ENCODE data around the gene FBXO5.
A peak's percentile ranks its signal among the peaks of the same experiment; 100 is the strongest.
"Not testable (repeated sequence)": the region's sequence is repeated elsewhere in the genome, so short reads cannot be mapped to it uniquely, and the experiment has no call there.

The FBXO5 gene

DNA sequence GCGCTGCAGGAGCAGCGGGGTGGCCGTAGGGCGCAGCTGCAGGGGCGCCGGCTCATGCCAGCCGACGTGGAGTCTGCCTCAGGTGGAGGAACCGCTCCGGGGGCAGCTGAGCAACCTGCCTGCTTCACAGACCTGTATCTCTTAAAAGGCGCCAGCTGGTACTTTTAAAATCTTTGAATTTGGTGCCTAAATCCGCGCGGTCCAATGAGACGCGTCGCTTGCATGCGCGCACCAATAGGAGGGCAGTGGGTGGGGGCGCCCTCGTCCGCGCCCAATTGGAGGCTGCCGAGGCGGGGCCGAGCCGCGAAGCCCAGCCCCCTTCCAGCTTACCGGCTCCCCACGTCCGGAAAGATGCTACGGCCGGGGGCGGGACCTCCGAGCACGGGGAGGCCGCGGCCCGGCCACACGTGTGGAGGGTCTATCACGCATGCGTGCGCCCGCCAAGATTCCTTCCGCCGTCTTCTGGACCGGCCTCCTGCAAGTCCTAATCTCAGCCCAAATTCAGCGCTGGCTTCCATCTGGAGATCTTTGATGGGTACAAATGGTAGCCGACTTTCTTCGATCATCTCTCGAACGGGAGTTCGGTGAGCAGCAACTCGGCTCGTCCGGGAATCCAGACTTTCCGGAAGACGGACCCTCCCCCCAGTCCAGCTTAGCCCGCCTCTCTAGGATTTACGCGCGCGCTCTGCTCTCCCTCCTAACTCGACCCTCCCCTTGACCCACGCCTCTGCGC, at the start of gene FBXO5:
Gene FBXO5, minus strand, starts transcription at position 138 of the 733 bp plus-strand sequence. Its CDS starts 82 bp downstream, at position 56.
- peak; percentile 97 for DNase-seq

- no peak for DNase-seq
Observed at GRCh38 chr6:153032255-153032882, 49.5 kb upstream of the FBXO5 start.

- peak; percentile 67 for DNase-seq
Observed at GRCh38 chr6:153031335-153031955, 48.6 kb upstream of the FBXO5 start.

DNA sequence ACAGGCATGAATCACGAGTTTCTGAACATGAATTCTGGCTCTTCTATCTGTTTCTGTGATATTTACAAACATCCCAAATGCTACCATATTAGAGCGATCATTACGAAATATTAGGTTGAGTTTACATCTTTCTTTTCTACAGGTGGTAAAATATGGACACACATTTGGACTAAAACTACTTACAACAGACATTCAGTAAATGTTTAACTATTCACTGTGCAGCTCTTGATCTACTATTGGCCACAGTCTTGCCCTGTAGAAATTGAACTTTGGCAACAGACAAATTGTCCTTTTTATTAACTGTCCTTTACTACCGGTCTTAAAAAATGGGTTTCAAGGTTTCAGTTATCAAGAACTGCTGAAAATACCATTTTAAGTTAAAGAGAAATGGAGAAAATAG, 46.1 kb upstream of the FBXO5 start:
- no peak for DNase-seq

DNA sequence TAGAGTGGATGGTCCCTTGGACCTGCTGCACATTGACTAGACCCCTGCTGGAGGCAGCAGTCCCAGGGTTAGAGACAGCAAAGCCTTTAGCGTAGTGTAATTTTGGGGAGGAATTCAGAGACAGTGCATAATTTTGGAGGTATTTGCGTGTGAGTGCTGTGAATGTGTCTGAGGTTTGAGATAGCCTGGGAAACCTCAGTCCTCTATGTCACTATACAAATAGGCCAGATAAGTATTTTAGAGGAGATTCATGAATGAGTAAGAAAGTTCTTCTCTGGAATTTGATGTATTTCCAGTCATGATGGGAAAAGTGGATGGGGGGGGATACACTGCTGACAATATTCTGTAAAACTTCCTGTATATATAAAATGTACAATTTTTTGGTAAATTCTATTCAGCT, 45.4 kb upstream of the FBXO5 start:
- DNase-seq = no peak

DNA sequence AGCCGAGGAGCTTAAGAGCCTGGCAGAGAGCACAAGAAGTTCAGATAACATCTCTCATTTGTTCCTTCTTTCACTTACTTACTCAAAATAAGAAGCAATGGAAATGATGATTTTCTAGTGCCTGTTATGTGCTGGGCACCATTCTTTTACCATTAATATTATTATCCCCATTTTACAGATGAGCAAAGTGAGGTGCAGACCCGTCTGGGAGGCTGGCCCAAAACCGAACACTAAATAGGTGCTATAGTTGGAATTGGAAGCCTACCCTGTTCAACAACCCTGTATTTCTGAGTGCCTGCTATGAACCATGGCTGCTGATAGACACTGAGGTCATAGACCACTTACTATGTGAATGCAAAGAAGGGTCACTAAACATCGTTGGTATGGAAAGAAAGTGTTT, 44.6 kb upstream of the FBXO5 start:
- DNase-seq = no peak

- DNase-seq = no peak
Observed at GRCh38 chr6:153024709-153025017, 41.8 kb upstream of the FBXO5 start.

DNA sequence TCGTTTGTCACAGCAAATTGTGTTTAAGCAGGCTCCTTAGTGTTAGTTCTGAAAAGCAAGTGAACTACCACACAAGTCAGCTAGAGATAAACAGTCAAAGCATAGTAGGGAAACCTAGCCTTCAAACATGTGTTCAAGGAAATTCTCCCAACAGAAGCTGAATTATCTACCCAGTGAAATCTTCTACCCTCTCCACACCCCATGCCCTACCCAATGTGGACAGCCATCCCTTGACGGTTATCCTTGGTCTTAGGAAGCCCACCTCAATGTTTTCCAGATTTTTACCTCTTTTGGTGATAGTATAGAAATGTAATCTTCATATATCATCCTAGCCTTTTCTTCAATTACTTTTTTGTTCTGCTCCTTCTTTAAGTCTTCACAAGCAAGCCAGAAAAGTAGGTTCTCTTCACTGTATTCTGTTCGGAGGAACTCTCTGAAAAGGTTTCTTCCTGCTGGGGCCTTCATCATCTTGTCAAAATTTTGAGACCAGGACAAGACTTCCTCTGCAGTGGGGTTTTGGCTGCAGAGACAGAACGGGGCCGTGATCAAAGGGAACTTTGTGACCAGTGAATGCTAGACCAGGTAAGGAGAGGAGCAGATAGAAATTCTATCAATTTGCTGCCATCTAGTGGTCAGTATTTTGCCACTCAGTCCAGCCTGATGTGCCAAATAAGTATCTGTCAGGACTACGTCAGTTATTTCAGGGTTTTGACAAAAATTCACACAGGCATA, 41.3 kb upstream of the FBXO5 start:
- DNase-seq = no peak

GRCh38 chr6:153018355-153018754, 35.5 kb upstream of the FBXO5 start:
- DNase-seq = no peak

- DNase-seq = no peak
Observed at GRCh38 chr6:153016846-153017245, 34.0 kb upstream of the FBXO5 start.

GRCh38 chr6:153015094-153015640, 32.3 kb upstream of the FBXO5 start:
- no peak for DNase-seq

- DNase-seq = no peak
Observed at GRCh38 chr6:153013438-153013837, 30.6 kb upstream of the FBXO5 start.

GRCh38 chr6:153012856-153013255, 30.0 kb upstream of the FBXO5 start:
- DNase-seq = no peak

DNA sequence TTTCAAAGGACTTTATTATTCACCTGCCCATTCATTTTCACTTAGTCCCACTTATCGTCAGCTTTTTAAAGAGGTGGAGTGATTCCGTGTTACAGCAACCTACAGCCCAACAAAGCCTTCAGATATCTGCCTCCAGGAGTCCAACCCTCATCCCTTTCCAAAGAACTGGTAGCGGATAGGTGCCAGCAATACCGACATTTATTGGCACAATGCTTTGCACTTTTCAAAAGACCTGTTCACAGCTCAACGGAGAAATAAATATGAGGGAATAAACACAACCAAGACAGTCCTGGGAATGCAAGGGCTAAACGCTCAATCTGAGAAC, 20.5 kb upstream of the FBXO5 start:
- no peak for DNase-seq

DNA sequence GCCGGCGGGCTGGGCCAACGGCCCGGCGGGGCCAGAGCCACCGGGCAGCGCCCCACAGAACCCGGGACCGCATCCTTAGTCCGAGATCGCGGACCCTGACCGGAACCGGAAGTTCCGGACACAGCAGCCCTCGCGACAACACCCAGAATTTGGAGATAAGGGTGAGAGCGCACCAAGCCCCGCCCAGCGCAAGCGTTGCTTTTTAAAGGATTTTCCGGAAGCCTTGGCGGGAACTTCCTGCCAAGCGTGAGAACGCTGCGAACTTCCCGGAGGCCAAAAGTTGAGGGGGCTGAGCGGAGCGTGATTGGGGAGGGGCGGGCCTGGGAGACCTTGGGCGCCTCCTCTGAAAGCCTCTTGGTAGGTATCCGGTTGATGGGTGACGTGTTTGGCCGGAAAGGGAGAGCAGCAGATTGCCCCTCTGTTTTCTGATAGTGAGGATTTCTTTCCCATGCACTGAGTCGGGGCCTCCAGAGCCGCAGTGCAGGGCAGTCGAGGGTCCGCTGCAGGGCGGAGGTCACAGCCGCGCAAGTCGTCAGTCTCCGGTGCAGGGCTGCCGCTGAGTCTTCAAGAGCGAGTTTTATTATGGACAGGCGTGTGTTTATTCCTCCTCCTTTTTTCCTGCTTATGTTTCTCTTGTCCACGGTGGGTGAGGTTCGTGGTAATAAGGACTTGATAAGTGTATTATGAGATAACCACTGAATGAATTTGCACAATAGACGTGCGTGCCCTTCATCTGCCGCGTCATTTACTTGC, 19.9 kb upstream of the FBXO5 start, which contains the start of gene MTRF1L:
Gene MTRF1L, minus strand, starts transcription at position 97 of the 753 bp plus-strand sequence. Its CDS starts 24 bp downstream, at position 73.
- DNase-seq = peak; percentile 95

GRCh38 chr6:153001767-153002612, 19.1 kb upstream of the FBXO5 start:
- no peak for DNase-seq

DNA sequence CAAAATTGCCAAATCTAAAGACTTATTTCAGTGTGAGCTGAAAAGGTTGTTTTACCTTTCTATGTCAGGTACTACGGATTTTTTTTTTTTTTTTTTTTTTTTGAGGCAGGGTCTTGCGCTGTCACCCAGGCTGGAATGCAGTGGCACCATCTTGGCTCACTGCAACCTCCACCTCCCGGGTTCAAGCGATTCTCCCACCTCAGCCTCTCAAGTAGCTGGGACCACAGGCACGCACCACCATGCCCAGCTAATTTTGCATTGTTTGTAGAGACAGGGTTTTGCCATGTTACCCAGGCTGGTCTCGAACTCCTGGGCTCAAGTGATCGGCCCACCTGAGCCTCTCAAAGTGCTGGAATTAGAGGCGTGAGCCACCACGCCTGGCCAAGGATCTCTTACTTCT, 17.9 kb upstream of the FBXO5 start:
- DNase-seq = not testable (repeated sequence)

DNA sequence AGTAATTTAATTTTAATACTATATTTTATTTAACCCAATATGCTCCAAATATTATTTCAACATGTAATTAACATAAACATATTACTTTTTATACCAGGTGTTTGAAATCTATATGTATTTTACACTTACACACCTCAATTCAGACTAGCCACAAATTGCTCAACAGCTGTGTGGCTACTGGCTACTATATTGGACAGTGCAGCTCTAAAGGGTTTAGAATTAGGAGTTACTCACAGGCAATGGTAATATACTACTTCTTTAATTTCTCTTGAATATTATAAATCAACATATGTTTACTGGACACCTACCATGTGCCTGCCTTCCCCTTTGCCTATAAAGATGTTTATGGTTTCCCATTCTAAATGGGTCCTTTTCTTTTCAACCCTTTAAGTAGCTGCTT, 17.4 kb upstream of the FBXO5 start:
- no peak for DNase-seq

DNA sequence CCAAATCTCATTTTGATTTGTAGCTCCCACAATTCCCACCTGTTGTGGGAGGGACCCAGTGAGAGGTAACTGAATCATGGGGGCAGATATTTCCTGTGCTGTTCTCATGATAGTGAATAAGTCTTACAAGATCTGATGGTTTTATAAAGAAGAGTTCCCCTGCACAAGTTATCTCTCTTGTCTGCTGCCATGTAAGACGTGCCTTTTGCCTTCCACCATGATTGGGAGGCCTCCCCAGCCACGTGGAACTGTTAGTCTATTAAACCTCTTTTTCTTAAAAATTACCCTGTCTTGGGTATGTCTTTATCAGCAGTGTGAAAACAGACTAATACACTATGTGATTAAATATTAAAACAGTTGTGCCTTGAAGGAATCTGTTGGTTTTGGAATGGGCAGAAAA, 16.7 kb upstream of the FBXO5 start:
- DNase-seq = not testable (repeated sequence)

DNA sequence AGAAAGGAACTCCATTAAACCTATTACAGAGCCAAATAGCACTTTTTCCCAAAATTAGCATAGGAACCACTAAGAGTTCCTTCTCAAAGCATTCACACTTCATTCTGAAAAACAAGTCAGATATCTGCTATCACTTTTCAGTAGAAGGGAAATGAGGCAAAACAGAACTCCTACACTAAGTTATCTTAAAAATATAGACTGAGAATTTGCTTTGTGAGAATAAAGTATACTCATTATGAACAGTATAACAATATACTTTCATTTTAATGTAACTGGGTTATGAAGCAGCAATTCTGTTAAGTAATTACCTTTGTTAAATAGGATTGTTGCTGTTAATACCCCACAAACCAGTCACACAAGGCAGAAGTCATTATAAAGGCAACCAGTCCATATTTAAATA, 11.0 kb upstream of the FBXO5 start:
- no peak for DNase-seq

DNA sequence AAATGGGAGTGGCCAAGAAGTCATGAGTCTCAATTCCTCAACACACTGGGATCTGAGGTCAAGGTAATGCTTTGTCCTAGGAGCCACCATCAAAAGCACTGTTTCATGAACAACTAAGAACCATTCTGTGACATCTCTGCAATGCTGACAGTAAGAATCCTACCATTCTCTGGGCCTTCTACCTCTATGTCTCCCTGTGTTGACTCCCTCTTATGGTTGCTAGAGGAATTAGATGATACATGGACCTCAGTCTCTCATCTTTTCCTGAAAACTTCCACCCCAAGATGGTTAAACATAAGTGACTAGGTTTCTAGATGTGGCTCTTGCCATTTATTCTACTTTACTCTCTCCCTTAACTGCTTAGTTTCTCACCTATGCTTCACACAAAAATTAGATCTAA, 10.6 kb upstream of the FBXO5 start:
- no peak for DNase-seq

DNA sequence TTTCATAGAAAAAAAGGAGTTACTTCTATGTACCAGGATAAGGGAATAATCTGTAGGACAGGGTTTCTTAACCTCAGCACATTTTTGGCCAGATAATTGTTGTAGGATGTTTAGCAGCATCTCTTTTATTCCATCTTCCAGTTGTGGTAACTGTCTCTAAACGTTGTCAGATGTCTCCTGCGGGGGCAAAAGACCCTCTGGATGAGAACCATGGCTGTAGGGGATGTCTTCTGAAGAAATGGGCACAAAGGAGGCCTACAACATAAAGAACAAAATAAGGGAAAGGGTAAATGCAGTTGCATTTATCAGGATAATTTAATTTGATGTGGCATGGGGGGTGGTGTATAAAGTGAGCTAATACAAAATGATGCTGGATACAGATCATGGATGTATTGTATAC, 4.1 kb upstream of the FBXO5 start:
- no peak for DNase-seq
